ENCODE measurements around the gene AHDC1.
"Not testable (repeated sequence)": the region's sequence is repeated elsewhere in the genome, so short reads cannot be mapped to it uniquely, and the experiment has no call there.

Gene AHDC1

DNA sequence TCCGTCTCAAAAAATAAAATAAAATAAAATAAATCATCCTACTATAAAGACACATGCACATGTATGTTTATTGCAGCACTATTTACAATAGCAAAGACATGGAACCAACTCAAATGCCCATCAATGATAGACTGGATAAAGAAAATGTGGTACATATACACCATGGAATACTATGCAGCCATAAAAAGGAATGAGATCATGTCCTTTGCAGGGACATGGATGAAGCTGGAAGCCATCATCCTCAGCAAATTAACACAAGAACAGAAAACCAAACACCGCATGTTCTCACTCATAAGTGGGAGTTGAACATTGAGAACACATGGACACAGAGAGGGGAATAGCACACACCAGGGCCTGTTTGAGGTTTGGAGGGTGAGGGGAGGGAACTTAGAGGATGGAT lies 102.8 kb downstream of the AHDC1 start:
- H3K36me3 ChIP-seq (ENCODE audit: insufficient read depth, low read length); H3K27me3 ChIP-seq (ENCODE audit: control insufficient read depth, insufficient read depth, low read length): not testable (repeated sequence)

DNA sequence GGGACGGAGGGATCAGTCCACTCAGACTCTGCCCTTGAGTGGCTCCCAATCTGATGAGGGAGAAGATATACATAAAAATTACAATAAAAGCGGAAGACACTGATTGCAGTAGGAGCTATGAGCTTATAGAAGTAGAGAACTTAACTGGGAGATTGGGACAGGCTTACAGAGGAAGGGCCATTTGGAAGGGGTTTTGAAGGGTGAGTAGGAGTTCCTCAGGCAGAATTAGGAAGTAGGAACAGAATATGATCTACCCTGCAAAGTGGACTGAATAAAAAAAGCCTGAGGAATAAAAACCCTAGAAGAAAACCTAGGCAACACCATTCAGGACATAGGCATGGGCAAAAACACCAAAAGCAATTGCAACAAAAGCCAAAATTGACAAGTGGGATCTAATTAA lies 104.8 kb downstream of the AHDC1 start:
- Histone ChIP-seq H3K4me1 (ENCODE audit: control insufficient read depth, insufficient read depth, low read length) (peaks cover 6% of the 10 kb centered on the region), H3K4me2 (ENCODE audit: low read length) (no peak overlapping the region), H3K9ac (ENCODE audit: low read depth, low read length) (no peak overlapping the region), H3K27me3 (ENCODE audit: control insufficient read depth, insufficient read depth, low read length) (no peaks in the 10 kb centered on the region), H3K36me3 (ENCODE audit: insufficient read depth, low read length) (no peaks in the 10 kb centered on the region), H3K9me3 (replicated peaks; ENCODE audit: low read length) (no peaks in the 10 kb centered on the region), H3K4me3 (ENCODE audit: low read length) (no peak overlapping the region)

More for the DNA sequence above, 102.8 kb downstream of the AHDC1 start:
- not testable (repeated sequence) for H3K9ac ChIP-seq (ENCODE audit: low read depth, low read length); H3K4me2 ChIP-seq (ENCODE audit: low read length); H3K9me3 ChIP-seq (replicated peaks; ENCODE audit: low read length); H3K4me3 ChIP-seq (ENCODE audit: low read length)
- peaks cover 20% of the 10 kb centered on the region for H3K4me1 ChIP-seq (ENCODE audit: control insufficient read depth, insufficient read depth, low read length)

DNA sequence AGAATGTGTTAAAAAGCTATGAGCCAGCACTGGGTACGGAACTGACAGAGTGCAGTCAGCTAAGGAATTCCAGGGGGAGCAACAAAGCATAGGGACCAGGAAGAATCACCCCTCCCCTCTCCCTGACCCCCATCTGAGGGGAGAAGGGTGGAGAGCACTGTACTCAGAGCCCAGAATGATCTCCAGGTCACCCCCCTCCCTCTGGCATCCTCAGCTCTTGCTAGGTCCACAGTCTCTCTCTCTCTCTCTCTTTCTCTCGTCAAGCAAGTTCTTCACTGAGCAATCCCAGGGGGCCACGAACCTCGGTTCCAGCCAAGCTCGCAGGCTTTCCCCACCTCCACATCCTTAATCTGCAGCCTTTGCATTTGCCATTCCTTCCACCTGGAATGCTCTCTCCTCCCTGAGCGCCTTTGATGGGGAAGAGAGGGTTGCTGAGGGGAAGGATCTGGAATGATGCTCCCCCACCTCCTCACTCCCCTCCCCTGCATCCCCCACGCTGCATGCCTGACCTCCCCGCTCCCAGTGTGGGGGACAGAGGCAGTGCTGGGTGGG lies 107.3 kb downstream of the AHDC1 start:
- H3K4me3 ChIP-seq (ENCODE audit: low read length), result no peak overlapping the region

DNA sequence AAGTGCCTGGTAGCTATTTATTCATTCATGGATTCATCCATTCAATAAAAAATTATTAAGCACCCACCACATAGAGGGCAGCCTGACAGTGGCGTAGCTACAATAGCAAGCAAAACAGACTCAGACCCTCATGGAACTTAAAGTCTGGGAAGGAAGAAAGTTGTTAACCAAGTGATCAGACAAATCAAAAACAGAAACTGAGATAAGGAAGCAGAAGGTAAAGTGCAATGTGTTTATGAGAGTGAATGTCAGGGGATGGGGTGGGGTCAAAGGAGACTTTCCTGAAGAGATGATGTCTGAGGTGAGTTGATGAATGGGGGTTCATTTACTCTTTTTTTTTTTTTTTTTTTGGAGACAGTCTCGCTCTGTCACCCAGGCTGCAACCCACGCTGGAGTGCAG lies 111.1 kb downstream of the AHDC1 start:
- Histone ChIP-seq H3K36me3 (ENCODE audit: insufficient read depth, low read length) (no peaks in the 10 kb centered on the region), H3K27me3 (ENCODE audit: control insufficient read depth, insufficient read depth, low read length) (no peaks in the 10 kb centered on the region), H3K9ac (ENCODE audit: low read depth, low read length) (no peak overlapping the region), H3K9me3 (replicated peaks; ENCODE audit: low read length) (no peaks in the 10 kb centered on the region), H3K4me1 (ENCODE audit: control insufficient read depth, insufficient read depth, low read length) (peaks cover 11% of the 10 kb centered on the region), H3K4me3 (ENCODE audit: low read length) (no peak overlapping the region), H3K4me2 (ENCODE audit: low read length) (no peak overlapping the region)

More for the DNA sequence above, 107.3 kb downstream of the AHDC1 start:
- peaks cover 4% of the 10 kb centered on the region for H3K4me1 ChIP-seq (ENCODE audit: control insufficient read depth, insufficient read depth, low read length)
- no peak overlapping the region for H3K9ac ChIP-seq (ENCODE audit: low read depth, low read length)
- no peaks in the 10 kb centered on the region for H3K36me3 ChIP-seq (ENCODE audit: insufficient read depth, low read length)
- peak overlapping the region; percentile 31 for H3K4me2 ChIP-seq (ENCODE audit: low read length)
- H3K27me3 ChIP-seq (ENCODE audit: control insufficient read depth, insufficient read depth, low read length), result no peaks in the 10 kb centered on the region
- no peaks in the 10 kb centered on the region for H3K9me3 ChIP-seq (replicated peaks; ENCODE audit: low read length)

DNA sequence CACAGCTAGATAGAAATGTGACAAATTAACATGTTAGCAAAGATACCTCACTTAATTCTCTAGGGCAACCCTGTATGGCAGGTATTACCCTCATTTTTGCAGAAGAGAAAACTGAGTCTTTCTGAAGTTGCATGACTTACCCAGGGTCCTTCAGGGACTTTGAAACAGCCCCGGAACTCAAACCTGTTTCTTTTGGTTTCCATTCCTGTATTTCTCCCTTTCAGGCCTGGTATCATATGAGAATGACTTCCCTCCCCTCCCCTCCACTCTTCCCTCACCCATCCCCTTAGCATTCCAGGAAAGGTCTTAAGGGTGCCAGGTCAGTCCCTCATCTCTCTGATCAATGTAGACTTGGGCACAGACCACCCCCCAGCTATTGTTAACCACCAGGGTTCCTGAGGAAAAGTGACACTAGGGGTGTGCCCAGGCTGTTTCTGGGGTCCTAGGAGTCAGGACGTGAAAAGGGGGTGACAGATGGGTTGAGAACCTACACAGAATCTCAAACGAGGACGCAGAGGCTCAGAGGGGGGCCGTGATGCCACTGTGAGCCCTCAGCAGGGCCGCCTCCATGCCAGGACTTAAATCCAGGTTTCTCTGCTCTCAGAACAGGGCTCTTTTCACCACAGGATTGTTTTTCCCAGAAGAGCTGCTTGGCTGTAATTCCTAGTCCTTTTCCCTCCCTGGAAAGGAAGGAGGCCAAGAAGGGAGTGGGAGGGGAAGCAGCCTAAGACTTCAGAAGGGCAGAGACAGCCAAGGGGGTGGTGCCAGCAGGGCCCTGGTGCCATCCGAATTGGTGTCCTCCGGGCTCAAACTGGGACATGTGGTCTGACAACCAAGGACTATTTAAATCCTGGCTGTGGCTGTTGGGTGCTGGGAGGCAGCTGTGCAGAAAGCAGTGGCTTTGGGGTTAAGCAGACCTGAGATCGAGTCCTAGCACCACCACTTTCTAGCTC lies 111.9 kb downstream of the AHDC1 start:
- Histone ChIP-seq H3K36me3 (ENCODE audit: insufficient read depth, low read length) (no peaks in the 10 kb centered on the region), H3K27me3 (ENCODE audit: control insufficient read depth, insufficient read depth, low read length) (no peaks in the 10 kb centered on the region), H3K4me2 (ENCODE audit: low read length) (no peak overlapping the region), H3K9me3 (replicated peaks; ENCODE audit: low read length) (no peaks in the 10 kb centered on the region), H3K4me1 (ENCODE audit: control insufficient read depth, insufficient read depth, low read length) (peaks cover 12% of the 10 kb centered on the region), H3K4me3 (ENCODE audit: low read length) (no peak overlapping the region), H3K9ac (ENCODE audit: low read depth, low read length) (peak overlapping the region; percentile 41)

DNA sequence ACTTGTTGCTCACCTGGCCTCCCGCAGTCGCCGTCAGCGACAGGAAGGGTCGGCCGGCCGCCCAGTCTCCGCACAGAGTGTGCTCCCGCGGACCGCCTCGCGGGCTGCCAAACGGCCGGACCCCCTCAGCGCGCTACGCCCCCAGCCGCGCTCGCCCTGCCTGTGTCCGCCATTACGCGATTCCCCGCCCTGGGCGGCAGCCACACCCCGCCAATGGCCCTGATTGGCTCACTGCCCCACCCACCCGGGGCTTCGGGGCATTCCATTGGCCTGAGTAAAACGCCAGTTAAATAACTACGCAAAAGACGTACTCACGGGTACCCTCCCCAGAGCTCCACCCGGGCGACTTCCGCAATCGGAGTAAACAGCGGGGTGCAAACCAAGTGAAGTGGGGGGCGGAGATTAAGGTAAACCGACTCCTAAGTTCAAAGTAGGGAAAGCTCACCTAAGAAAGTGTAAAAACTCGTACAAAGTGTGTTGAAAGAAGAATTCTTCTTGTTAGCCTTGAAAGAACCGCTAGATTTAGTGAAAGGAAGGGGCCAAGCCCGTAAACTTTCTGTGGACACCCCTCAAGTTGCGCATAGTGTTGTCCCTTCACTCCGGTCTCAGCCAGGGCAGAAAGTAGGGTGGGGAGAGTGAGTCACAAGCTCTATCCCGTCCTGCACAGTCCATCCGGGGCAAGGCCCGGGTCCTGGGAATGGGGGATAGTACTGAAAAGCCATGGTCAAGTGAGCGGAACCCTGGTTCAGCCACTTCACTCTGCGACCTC lies 113.8 kb downstream of the AHDC1 start, which contains the start of gene WASF2:
Gene WASF2 (minus strand): TSS at position 195 of the 769 bp plus-strand sequence. CDS start 61,277 bp downstream, outside the sequence.
- H3K27me3 ChIP-seq (ENCODE audit: control insufficient read depth, insufficient read depth, low read length), result no peaks in the 10 kb centered on the region
- H3K9ac ChIP-seq (ENCODE audit: low read depth, low read length), result peak within 1 kb of the TSS; percentile 97
- peak within 1 kb of the TSS; percentile 91 for H3K4me2 ChIP-seq (ENCODE audit: low read length)
- peak within 1 kb of the TSS; percentile 94 for H3K4me3 ChIP-seq (ENCODE audit: low read length)
- H3K9me3 ChIP-seq (replicated peaks; ENCODE audit: low read length), result no peaks in the 10 kb centered on the region
- no peaks in the 10 kb centered on the region for H3K36me3 ChIP-seq (ENCODE audit: insufficient read depth, low read length)
- H3K4me1 ChIP-seq (ENCODE audit: control insufficient read depth, insufficient read depth, low read length), result peaks cover 12% of the 10 kb centered on the region

DNA sequence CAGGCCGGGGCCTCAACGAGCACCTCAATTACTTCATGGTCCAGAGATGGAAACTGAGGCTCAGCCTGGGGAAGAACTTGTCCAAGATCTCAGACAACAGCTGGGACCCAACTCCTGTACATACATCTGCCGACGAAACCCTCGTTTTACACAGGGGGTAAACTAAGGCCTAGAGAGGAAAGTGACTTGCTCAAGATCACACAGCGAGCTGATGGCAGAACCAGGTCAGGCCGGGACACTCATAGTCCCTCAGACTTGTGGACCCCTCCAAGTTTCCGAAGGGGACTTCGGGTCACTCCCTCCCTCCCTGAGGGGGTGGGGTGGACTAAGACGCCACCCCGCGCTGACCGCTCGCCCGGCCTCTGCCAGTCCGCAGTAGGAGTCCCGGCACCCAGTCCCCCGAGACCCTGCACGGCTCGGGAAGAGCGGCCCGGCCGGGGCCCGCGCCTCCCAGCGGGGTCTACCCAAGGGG lies 114.4 kb downstream of the AHDC1 start:
- Histone ChIP-seq H3K4me2 (ENCODE audit: low read length) (peak overlapping the region; percentile 80), H3K9ac (ENCODE audit: low read depth, low read length) (peak overlapping the region; percentile 97), H3K27me3 (ENCODE audit: control insufficient read depth, insufficient read depth, low read length) (no peaks in the 10 kb centered on the region), H3K4me1 (ENCODE audit: control insufficient read depth, insufficient read depth, low read length) (peaks cover 12% of the 10 kb centered on the region), H3K36me3 (ENCODE audit: insufficient read depth, low read length) (no peaks in the 10 kb centered on the region), H3K4me3 (ENCODE audit: low read length) (peak overlapping the region; percentile 94), H3K9me3 (replicated peaks; ENCODE audit: low read length) (no peaks in the 10 kb centered on the region)

DNA sequence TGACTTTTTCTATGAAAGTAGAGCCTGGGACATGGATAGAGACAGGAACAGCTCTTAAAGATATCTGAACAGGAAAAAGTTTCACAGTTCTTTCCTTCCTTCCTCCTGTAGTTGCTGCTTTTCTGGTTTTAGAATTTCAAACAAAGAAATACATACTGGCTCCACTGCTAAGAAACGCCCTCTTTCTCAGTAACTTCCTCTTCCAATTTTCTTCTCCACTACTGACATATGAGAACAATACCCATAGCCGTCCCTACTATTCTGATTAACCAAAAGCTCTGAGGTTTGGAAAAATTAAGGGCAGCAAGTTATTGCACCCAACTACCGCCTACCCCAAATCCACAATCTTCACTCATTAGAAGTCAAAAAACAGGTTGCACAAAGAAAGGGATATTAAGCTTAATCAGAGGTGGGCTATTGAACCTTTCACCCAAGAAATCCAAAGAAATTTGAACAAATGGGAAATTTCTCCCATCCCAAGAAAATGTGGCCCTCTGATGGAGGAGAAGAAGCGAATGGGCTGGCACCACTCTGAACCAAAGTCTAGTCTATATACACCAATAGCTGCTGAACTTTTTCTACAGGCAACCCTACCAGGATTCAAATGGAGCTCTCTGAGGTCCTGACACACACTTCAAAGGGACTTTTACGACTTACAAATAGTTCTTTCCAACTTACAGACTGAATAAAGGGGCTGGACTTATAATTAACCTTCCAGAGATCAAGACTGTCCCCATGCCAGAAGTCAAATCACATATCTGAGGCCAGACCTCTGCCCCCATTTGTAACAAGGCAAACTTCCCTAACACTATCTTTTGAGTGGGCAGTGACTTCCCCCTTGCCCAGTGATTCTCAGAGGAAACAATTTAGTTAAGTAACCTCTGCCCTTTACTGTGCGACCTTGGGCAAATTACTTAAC lies 115.7 kb downstream of the AHDC1 start:
- Histone ChIP-seq H3K36me3 (ENCODE audit: insufficient read depth, low read length) (no peaks in the 10 kb centered on the region), H3K9ac (ENCODE audit: low read depth, low read length) (peak overlapping the region; percentile 97), H3K4me3 (ENCODE audit: low read length) (peak overlapping the region; percentile 94), H3K27me3 (ENCODE audit: control insufficient read depth, insufficient read depth, low read length) (no peaks in the 10 kb centered on the region), H3K4me2 (ENCODE audit: low read length) (peak overlapping the region; percentile 80), H3K9me3 (replicated peaks; ENCODE audit: low read length) (no peaks in the 10 kb centered on the region), H3K4me1 (ENCODE audit: control insufficient read depth, insufficient read depth, low read length) (peaks cover 12% of the 10 kb centered on the region)

DNA sequence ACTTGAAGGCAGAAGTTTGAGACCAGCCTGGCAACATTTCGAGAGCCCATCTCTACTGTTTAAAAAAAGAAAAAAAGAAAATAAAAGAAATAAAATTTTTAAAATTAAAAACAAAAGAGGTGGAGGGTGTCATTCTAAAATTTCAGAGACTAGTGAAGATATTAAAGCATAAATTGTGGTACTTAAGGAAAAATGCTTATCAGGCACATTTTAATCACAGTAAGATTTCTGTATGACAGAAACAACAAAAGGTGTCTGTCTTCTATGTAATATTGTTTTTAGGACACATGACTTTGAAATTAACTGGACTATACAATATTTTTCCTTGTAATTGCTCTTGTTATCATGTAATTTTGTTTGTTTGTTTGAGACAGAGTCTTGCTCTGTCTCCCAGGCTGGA lies 118.6 kb downstream of the AHDC1 start:
- Histone ChIP-seq H3K9ac (ENCODE audit: low read depth, low read length) (no peak overlapping the region), H3K4me3 (ENCODE audit: low read length) (no peak overlapping the region), H3K9me3 (replicated peaks; ENCODE audit: low read length) (no peaks in the 10 kb centered on the region), H3K4me1 (ENCODE audit: control insufficient read depth, insufficient read depth, low read length) (peaks cover 6% of the 10 kb centered on the region), H3K4me2 (ENCODE audit: low read length) (no peak overlapping the region), H3K36me3 (ENCODE audit: insufficient read depth, low read length) (no peaks in the 10 kb centered on the region), H3K27me3 (ENCODE audit: control insufficient read depth, insufficient read depth, low read length) (no peaks in the 10 kb centered on the region)
